PC-9 (cell line): Measurements from ENCODE around the gene CAT. TPM values are rescaled to one million over a fixed set of nuclear protein-coding genes. Genes with fewer than 3 reads are reported as not detected.

Experiments used
- BruUV-seq: library from RNA; stranded (reverse); fragments of 400-500 nt; replicated peaks from 2 replicates; lab custom pipeline; 2021; lab: Mats Ljungman, UMichigan
- CTCF ChIA-PET: fragments of 300-600 bp; sonication (Branson Sonifier 250); formaldehyde crosslinking; loops from one replicate; lab custom pipeline; 2022; ENCODE audit warnings: antibody characterized with exemption; lab: Charles Lee
- POLR2A ChIA-PET: fragments of 300-600 bp; sonication (Branson Sonifier 250); formaldehyde crosslinking; loops from one replicate; lab custom pipeline; 2022; ENCODE audit warnings: antibody characterized with exemption; ENCODE audit not compliant: unreplicated experiment; lab: Charles Lee
- DNase-seq, 2 experiments: peaks; one replicate each; pipeline versions ENCODE4 v3.0.0 to v3.0.0-alpha.2; 2015 to 2022; ENCODE audit warnings: mixed read lengths in 1 of 2
- H2AFZ ChIP-seq: fragments of 200-600 bp; sonication (generic); 2 replicates; pipeline ENCODE4 v1.8.1; 2017; ENCODE audit warnings: antibody characterized with exemption
- H3F3A ChIP-seq: fragments of 200-600 bp; sonication (generic); 2 replicates; pipeline ENCODE4 v1.8.1; 2017; ENCODE audit warnings: antibody characterized with exemption, mild to moderate bottlenecking, low read depth; ENCODE audit not compliant: insufficient read depth
- H3K27ac ChIP-seq: fragments of 200-600 bp; sonication (generic); 2 replicates; pipeline ENCODE4 v1.6.1; 2016; ENCODE audit warnings: mixed run types
- H3K27me3 ChIP-seq: fragments of 200-600 bp; sonication (generic); 2 replicates; pipeline ENCODE4 v1.6.1; 2016; ENCODE audit warnings: low read depth, mixed run types; ENCODE audit not compliant: insufficient read depth
- H3K36me3 ChIP-seq: fragments of 200-600 bp; sonication (generic); 2 replicates; pipeline ENCODE4 v1.6.1; 2016; ENCODE audit warnings: low read depth, mixed run types
- H3K4me1 ChIP-seq: fragments of 200-600 bp; sonication (generic); replicated peaks from 2 replicates; pipeline ENCODE4 v1.6.1; 2016; ENCODE audit warnings: mixed run types; ENCODE audit not compliant: insufficient read depth
- H3K4me2 ChIP-seq: fragments of 200-600 bp; sonication (generic); 2 replicates; pipeline ENCODE4 v1.6.1; 2017; ENCODE audit warnings: mixed run types
- H3K4me3 ChIP-seq: fragments of 200-600 bp; sonication (generic); 2 replicates; pipeline ENCODE4 v1.6.1; 2016; ENCODE audit warnings: mixed run types
- H3K79me2 ChIP-seq: fragments of 200-600 bp; sonication (generic); 2 replicates; pipeline ENCODE4 v1.6.1; 2017; ENCODE audit warnings: low read depth, mixed run types
- H3K9me2 ChIP-seq: fragments of 200-600 bp; sonication (generic); 2 replicates; pipeline ENCODE4 v1.8.1; 2017; ENCODE audit warnings: mild to moderate bottlenecking; ENCODE audit not compliant: insufficient read depth
- H3K9me3 ChIP-seq: fragments of 200-600 bp; sonication (generic); 2 replicates; pipeline ENCODE4 v1.8.1; 2016; ENCODE audit warnings: low read depth; ENCODE audit not compliant: insufficient read depth
- H4K20me1 ChIP-seq: fragments of 200-600 bp; sonication (generic); 2 replicates; pipeline ENCODE4 v1.8.1; 2017; ENCODE audit not compliant: insufficient read depth
- EZH2 ChIP-seq: fragments of 200-600 bp; sonication (generic); IDR thresholded peaks from 2 replicates; pipeline ENCODE4 v1.8.0; 2017; ENCODE audit warnings: antibody characterized with exemption, low read depth
- intact Hi-C: fragments of 100-400 bp; cut with micrococcal nuclease; formaldehyde crosslinking; loops from one replicate; pipeline ENCODE4 v1.10.0; 2022; ENCODE audit not compliant: unreplicated experiment
- total RNA-seq: library from RNA; stranded (reverse); gene quantifications from 2 replicates; pipeline ENCODE4 v1.2.3, GENCODE V29; 2021
- TF ChIP-seq, protein P1 (sequence below): fragments of 200-600 bp; sonication (generic); conservative IDR thresholded peaks from 2 replicates; pipeline ENCODE4 v1.6.1; 2017; ENCODE audit warnings: mixed run types, antibody characterized with exemption, mild to moderate bottlenecking, moderate library complexity

The CAT gene
- total RNA-seq, 1 experiment from 2014 or later: 63.4 TPM

DNA sequence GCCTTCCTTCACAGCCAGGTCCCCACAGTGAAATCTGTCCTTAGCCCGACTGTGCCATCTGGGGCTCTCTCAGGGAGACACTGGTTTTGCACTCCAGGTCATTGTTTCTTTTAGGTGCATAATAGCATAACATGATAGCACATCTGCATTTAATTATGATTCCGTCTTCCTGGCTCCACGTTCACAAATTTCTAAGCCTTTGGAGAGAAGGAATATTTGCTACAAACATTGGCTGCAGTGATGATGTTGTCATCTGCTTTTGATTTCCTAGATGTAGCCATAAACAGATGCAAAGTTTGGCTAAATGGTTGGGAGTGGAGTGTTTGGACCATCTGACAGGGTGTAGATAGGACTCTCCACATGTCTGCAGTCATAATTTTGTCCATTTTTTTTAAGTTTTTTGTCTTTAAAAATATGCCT is 12.0 kb upstream of the CAT start:
- no TSS peak for BruUV-seq
- Histone ChIP-seq H3K79me2 (no peaks in the 10 kb centered on the region), H3K9me3 (no peaks in the 10 kb centered on the region), H3K9me2 (no peaks in the 10 kb centered on the region), H4K20me1 (no peaks in the 10 kb centered on the region), H3F3A (peaks cover 49% of the 10 kb centered on the region), H2AFZ (no peak overlapping the region), H3K4me1 (peaks cover 54% of the 10 kb centered on the region), H3K4me3 (peak overlapping the region; percentile 10; the same call in 1 of the 2 replicates), H3K36me3 (no peaks in the 10 kb centered on the region), H3K27ac (peak overlapping the region; percentile 89), H3K4me2 (peak overlapping the region; percentile 61), H3K27me3 (no peaks in the 10 kb centered on the region)
- DNase-seq: no peak
- intact Hi-C loops: no loop called here
- ChIA-PET CTCF (no interaction called here), POLR2A (no interaction called here)
- TF ChIP-seq, protein P1, sequence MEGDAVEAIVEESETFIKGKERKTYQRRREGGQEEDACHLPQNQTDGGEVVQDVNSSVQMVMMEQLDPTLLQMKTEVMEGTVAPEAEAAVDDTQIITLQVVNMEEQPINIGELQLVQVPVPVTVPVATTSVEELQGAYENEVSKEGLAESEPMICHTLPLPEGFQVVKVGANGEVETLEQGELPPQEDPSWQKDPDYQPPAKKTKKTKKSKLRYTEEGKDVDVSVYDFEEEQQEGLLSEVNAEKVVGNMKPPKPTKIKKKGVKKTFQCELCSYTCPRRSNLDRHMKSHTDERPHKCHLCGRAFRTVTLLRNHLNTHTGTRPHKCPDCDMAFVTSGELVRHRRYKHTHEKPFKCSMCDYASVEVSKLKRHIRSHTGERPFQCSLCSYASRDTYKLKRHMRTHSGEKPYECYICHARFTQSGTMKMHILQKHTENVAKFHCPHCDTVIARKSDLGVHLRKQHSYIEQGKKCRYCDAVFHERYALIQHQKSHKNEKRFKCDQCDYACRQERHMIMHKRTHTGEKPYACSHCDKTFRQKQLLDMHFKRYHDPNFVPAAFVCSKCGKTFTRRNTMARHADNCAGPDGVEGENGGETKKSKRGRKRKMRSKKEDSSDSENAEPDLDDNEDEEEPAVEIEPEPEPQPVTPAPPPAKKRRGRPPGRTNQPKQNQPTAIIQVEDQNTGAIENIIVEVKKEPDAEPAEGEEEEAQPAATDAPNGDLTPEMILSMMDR: no peak
- TF ChIP-seq EZH2: no peak

DNA sequence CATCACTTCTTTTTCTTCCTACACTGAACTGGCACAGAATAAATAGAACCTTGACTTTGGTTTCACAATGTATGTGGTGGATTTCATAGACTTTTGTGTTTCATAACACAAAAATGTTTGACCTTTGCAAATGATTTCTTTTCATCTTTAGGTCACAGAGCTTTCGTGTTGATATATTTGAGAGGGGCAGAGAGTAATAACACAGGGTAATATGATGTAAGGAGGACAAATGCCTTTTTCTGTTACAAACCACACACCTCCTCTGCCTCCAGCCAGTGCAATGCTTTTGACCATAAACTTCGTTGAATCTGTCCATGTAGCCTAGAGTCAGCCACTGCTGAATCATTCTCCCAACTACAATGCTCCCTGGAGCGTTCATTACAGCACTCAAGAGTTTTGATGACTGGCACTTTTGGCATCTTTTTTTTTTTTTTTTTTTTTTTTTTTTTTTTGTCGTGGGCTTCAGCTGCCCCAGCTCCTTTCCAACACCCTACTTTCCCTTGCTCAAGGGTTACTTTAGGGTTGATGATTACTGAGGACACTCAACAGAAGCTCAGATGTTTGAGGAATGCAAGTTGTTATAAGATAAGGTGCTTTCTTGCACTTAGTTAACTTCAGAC is 11.4 kb upstream of the CAT start:
- no peaks in the 10 kb centered on the region for H3K9me3 ChIP-seq
- H3F3A ChIP-seq: peaks cover 44% of the 10 kb centered on the region
- no TSS peak for BruUV-seq
- ChIA-PET POLR2A (interaction anchor here (0.6 kb wide), 2 partner anchors 13 to 45 kb away, joined by 3 to 5 read pairs; no protein-coding TSS in a partner anchor), CTCF (interaction anchor here (0.6 kb wide), 1 partner anchor 764 kb away, joined by 5 read pairs; no protein-coding TSS in a partner anchor)
- intact Hi-C loops: no loop called here
- peak overlapping the region; percentile 10; the same call in 1 of the 2 replicates for H3K4me3 ChIP-seq
- peak; percentile 41 to 96 for DNase-seq
- H3K27ac ChIP-seq: peak overlapping the region; percentile 89
- H3K79me2 ChIP-seq: no peaks in the 10 kb centered on the region
- peak overlapping the region; percentile 61 for H3K4me2 ChIP-seq
- H3K36me3 ChIP-seq: no peaks in the 10 kb centered on the region
- H4K20me1 ChIP-seq: no peaks in the 10 kb centered on the region
- TF ChIP-seq, protein P1: no peak
- TF ChIP-seq EZH2: no peak
- H3K27me3 ChIP-seq: no peaks in the 10 kb centered on the region
- peaks cover 52% of the 10 kb centered on the region for H3K4me1 ChIP-seq
- H2AFZ ChIP-seq: no peak overlapping the region; the same call in 1 of the 2 replicates
- H3K9me2 ChIP-seq: no peaks in the 10 kb centered on the region

DNA sequence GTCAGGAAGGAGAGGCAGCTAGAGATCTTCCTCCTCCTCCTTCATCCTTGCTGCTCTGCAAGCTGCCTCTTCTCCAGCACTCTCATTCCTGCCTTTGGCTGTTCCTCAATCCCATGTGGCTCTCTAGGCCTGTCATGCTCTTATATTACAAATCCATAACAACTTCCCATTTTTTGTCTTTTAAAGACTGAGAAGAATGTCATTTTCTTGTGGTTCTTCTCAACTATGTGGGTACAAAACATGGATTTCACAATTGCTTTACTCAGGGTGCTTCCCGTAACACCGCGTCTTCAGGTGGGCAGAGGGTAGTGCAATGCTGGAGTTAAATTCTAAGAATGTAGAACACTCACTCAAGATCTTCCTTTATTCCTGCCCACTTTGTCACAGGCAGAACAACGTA is 6.8 kb upstream of the CAT start:
- CTCF ChIA-PET: no interaction called here
- no TSS peak for BruUV-seq
- Histone ChIP-seq H3K27ac (no peak overlapping the region), H3F3A (peaks cover 20% of the 10 kb centered on the region), H3K4me2 (no peak overlapping the region), H4K20me1 (no peaks in the 10 kb centered on the region), H3K79me2 (no peaks in the 10 kb centered on the region), H3K9me3 (no peaks in the 10 kb centered on the region), H3K4me1 (peaks cover 23% of the 10 kb centered on the region), H3K9me2 (no peaks in the 10 kb centered on the region), H3K27me3 (no peaks in the 10 kb centered on the region), H3K4me3 (no peak overlapping the region), H2AFZ (no peak overlapping the region), H3K36me3 (no peaks in the 10 kb centered on the region)
- DNase-seq: no peak
- POLR2A ChIA-PET: no interaction called here
- no peak for TF ChIP-seq EZH2
- TF ChIP-seq, protein P1: no peak
- intact Hi-C loops: no loop called here
